ENCODE measurements around the gene BTBD19. TPM values are rescaled to one million over a fixed set of nuclear protein-coding genes. Genes with fewer than 3 reads are reported as not detected.

Gene BTBD19
- total RNA-seq, 1 experiment from 2014 or later = 11.6 TPM

DNA sequence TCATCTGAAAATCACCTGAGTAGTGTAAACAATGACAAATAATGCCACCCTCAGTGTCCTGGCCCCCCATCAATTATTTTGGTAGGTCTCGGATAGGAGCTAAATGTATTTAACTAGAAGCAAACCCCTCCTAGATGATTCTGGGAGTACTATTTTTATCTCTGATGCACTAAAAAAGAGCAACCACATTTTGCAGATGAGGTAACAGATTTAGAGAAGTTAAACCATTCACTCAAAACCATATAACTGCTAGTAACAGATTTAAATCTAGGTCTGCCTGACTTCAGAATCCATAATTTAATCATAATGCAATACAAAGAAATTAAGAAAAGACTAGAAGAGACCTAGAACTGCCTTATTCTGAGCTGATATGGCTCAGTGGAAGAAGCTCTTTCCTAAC is 52.0 kb downstream of the BTBD19 start:
- DNase-seq (ENCODE audit: low read depth, low spot score) (no peak), ATAC-seq (no peak)
- Histone ChIP-seq H3K9ac (ENCODE audit: low read length) (no peak overlapping the region), H2AFZ (ENCODE audit: low read depth, low read length, poor library complexity, severe bottlenecking) (no peak overlapping the region), H3K4me1 (ENCODE audit: control insufficient read depth in 1 of 2, insufficient read depth in 2 of 2, low read length in 2 of 2) (no peaks in the 10 kb centered on the region; a peak in 1 of 4 replicates), H3K36me3 (ENCODE audit: control insufficient read depth in 1 of 2, insufficient read depth in 2 of 2, low read length in 2 of 2) (no peaks in the 10 kb centered on the region; a peak in 1 of 4 replicates), H3K79me2 (ENCODE audit: insufficient read depth, low read length) (no peaks in the 10 kb centered on the region), H3K9me3 (ENCODE audit: control insufficient read depth in 1 of 2, insufficient read depth in 1 of 2, low read depth in 1 of 2, low read length in 2 of 2) (no peaks in the 10 kb centered on the region), H3K27ac (ENCODE audit: low read depth, low read length) (no peak overlapping the region), H3K4me3 (replicated peaks in 1 of 2; ENCODE audit: low read depth in 1 of 2, low read length in 2 of 2) (no peak overlapping the region), H3K9me2 (ENCODE audit: insufficient read depth) (no peaks in the 10 kb centered on the region), H3K4me2 (ENCODE audit: low read length) (no peak overlapping the region), H4K20me1 (ENCODE audit: insufficient read depth) (no peaks in the 10 kb centered on the region), H3K27me3 (ENCODE audit: insufficient read depth, low read length) (no peaks in the 10 kb centered on the region)
- POLR2A ChIA-PET = interaction anchor here (1.4 kb wide), 1 partner anchor 60 kb away, joined by 4 read pairs; the partner anchor contains the start of gene PLK3
- CTCF ChIA-PET = no interaction called here
- no TSS peak for BruUV-seq (replicated peaks)
- RAD21 ChIA-PET (ENCODE audit: low non-redundant PET in 1 of 2, low total read pairs in 2 of 2, uncharacterized antibody in 2 of 2, unreplicated experiment in 2 of 2) = no interaction called here
- TF ChIP-seq RAD21 (IDR thresholded peaks at IDR 0.05; ENCODE audit: low read depth) = no peak
- TF ChIP-seq ZFX (IDR thresholded peaks at IDR 0.05) = no peak
- TF ChIP-seq POLR2AphosphoS5 (IDR thresholded peaks at IDR 0.05; ENCODE audit: low read depth, low read length) = no peak
- no peak for TF ChIP-seq CEBPB (IDR thresholded peaks at IDR 0.05; ENCODE audit: low read depth)
- TF ChIP-seq, protein P1, sequence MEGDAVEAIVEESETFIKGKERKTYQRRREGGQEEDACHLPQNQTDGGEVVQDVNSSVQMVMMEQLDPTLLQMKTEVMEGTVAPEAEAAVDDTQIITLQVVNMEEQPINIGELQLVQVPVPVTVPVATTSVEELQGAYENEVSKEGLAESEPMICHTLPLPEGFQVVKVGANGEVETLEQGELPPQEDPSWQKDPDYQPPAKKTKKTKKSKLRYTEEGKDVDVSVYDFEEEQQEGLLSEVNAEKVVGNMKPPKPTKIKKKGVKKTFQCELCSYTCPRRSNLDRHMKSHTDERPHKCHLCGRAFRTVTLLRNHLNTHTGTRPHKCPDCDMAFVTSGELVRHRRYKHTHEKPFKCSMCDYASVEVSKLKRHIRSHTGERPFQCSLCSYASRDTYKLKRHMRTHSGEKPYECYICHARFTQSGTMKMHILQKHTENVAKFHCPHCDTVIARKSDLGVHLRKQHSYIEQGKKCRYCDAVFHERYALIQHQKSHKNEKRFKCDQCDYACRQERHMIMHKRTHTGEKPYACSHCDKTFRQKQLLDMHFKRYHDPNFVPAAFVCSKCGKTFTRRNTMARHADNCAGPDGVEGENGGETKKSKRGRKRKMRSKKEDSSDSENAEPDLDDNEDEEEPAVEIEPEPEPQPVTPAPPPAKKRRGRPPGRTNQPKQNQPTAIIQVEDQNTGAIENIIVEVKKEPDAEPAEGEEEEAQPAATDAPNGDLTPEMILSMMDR (IDR thresholded peaks at IDR 0.05 in 2 of 3, conservative IDR thresholded peaks at IDR 0.05 in 1 of 3; ENCODE audit: borderline replicate concordance in 1 of 3, insufficient read depth in 1 of 3, low read depth in 2 of 3, low read length in 2 of 3) = no peak
- intact Hi-C loops (cut with micrococcal nuclease) = no loop called here

DNA sequence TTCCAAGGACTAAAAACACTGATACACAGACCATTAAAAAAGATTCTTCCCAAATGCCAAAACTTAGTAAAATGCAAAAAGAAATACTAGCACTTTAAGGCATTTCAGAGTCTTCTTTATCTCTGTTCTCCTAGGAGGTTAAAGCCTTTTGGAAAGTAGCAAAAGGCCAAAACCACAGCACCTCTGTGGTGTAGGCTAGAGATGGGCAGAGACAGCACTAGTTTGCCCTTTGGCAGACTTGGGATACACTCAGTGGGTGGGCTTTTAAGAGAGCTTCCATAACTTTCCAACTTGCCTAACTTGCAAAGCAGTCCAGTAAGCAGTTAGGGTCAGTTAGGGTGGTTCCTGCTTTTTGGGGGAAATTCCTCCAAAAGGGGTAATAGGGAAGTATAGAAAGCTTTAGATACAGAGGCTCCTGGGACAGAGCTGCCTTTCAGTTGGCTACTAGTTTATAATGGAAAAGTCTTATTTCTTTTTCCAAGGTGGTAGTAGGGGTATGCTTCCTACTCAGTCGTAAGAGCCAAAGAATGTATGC is 52.6 kb downstream of the BTBD19 start:
- CTCF ChIA-PET = no interaction called here
- H3K27me3 ChIP-seq (ENCODE audit: insufficient read depth, low read length) = no peaks in the 10 kb centered on the region
- TF ChIP-seq, protein P2, sequence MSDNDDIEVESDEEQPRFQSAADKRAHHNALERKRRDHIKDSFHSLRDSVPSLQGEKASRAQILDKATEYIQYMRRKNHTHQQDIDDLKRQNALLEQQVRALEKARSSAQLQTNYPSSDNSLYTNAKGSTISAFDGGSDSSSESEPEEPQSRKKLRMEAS (IDR thresholded peaks at IDR 0.05) = no peak
- TF ChIP-seq ELF1 (IDR thresholded peaks at IDR 0.05; ENCODE audit: borderline replicate concordance, low read depth) = no peak
- TF ChIP-seq JUND (IDR thresholded peaks at IDR 0.05) = no peak
- TF ChIP-seq YY1 (IDR thresholded peaks at IDR 0.05; ENCODE audit: extremely low read depth, insufficient replicate concordance, low read depth, low read length) = no peak
- TF ChIP-seq CEBPB (IDR thresholded peaks at IDR 0.05; ENCODE audit: low read depth) = no peak
- TF ChIP-seq EZH2phosphoT487 (IDR thresholded peaks at IDR 0.05; ENCODE audit: borderline replicate concordance) = no peak
- TF ChIP-seq, protein P3, sequence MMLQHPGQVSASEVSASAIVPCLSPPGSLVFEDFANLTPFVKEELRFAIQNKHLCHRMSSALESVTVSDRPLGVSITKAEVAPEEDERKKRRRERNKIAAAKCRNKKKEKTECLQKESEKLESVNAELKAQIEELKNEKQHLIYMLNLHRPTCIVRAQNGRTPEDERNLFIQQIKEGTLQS (IDR thresholded peaks at IDR 0.05) = no peak
- no peak overlapping the region for H3K4me2 ChIP-seq (ENCODE audit: low read length)
- intact Hi-C loops (cut with micrococcal nuclease) = no loop called here
- H3K4me1 ChIP-seq (ENCODE audit: control insufficient read depth in 1 of 2, insufficient read depth in 2 of 2, low read length in 2 of 2) = no peaks in the 10 kb centered on the region; a peak in 1 of 4 replicates
- no peaks in the 10 kb centered on the region for H3K79me2 ChIP-seq (ENCODE audit: insufficient read depth, low read length)
- H3K9me3 ChIP-seq (ENCODE audit: control insufficient read depth in 1 of 2, insufficient read depth in 1 of 2, low read depth in 1 of 2, low read length in 2 of 2) = no peaks in the 10 kb centered on the region
- no peaks in the 10 kb centered on the region for H4K20me1 ChIP-seq (ENCODE audit: insufficient read depth)
- ATAC-seq (no peak), DNase-seq (ENCODE audit: low read depth, low spot score) (no peak)
- POLR2A ChIA-PET = interaction anchor here (1.4 kb wide), 1 partner anchor 61 kb away, joined by 4 read pairs; the partner anchor contains the start of gene PLK3
- H3K9ac ChIP-seq (ENCODE audit: low read length) = no peak overlapping the region
- no peak overlapping the region for H2AFZ ChIP-seq (ENCODE audit: low read depth, low read length, poor library complexity, severe bottlenecking)
- no peak overlapping the region for H3K27ac ChIP-seq (ENCODE audit: low read depth, low read length)
- no TSS peak for BruUV-seq (replicated peaks)
- H3K9me2 ChIP-seq (ENCODE audit: insufficient read depth) = no peaks in the 10 kb centered on the region
- H3K36me3 ChIP-seq (ENCODE audit: control insufficient read depth in 1 of 2, insufficient read depth in 2 of 2, low read length in 2 of 2) = no peaks in the 10 kb centered on the region; a peak in 1 of 4 replicates
- RAD21 ChIA-PET (ENCODE audit: low non-redundant PET in 1 of 2, low total read pairs in 2 of 2, uncharacterized antibody in 2 of 2, unreplicated experiment in 2 of 2) = no interaction called here
- no peak overlapping the region for H3K4me3 ChIP-seq (replicated peaks in 1 of 2; ENCODE audit: low read depth in 1 of 2, low read length in 2 of 2)

Data from HCT116 (cell line).